Ascending aorta (tissue), 2 donors: Measurements from ENCODE around the gene CSTF2. TPM values are rescaled to one million over a fixed set of nuclear protein-coding genes. Genes with fewer than 3 reads are reported as not detected.
A peak's percentile ranks its signal among the peaks of the same experiment; 100 is the strongest.
"Not testable (repeated sequence)": the region's sequence is repeated elsewhere in the genome, so short reads cannot be mapped to it uniquely, and the experiment has no call there.

ENCODE experiments used
- DNase-seq, 2 donors: peaks; one replicate each; pipeline ENCODE4 v3.0.0-alpha.2; 2019; ENCODE audit warnings: low spot score in 2 of 2
- H3K27ac ChIP-seq, 2 donors: fragments of 200-600 bp; sonication (generic); one replicate each; pipeline ENCODE4 v1.5.1; 2016 to 2017; ENCODE audit warnings: mild to moderate bottlenecking in 1 of 2
- H3K27me3 ChIP-seq: fragments of 200-600 bp; sonication (generic); one replicate; pipeline ENCODE4 v1.5.1; 2017
- H3K36me3 ChIP-seq, 2 donors: fragments of 200-600 bp; sonication (generic); one replicate each; pipeline ENCODE4 v1.5.1; 2016
- H3K4me1 ChIP-seq, 2 donors: fragments of 200-600 bp; sonication (generic); one replicate each; pipeline ENCODE4 v1.5.1; 2016 to 2017; ENCODE audit warnings: mild to moderate bottlenecking in 1 of 2
- H3K4me3 ChIP-seq, 2 donors: fragments of 200-600 bp; sonication (generic); one replicate each; pipeline ENCODE4 v1.5.1; 2016 to 2017; ENCODE audit warnings: mild to moderate bottlenecking in 1 of 2
- H3K9me3 ChIP-seq, 2 donors: fragments of 200-600 bp; sonication (generic); one replicate each; pipeline ENCODE4 v1.5.1; 2016
- intact Hi-C: fragments of 100-400 bp; cut with DNase I; formaldehyde crosslinking; loops from one replicate; pipeline ENCODE4 v1.15.1; 2023
- total RNA-seq: library from RNA; depleted of rRNA; stranded (reverse); fragments of >200 nt; gene quantifications from one replicate; pipeline ENCODE4 v1.1.0, GENCODE V29; 2016
- TF ChIP-seq, protein P1 (sequence below), 3 experiments: fragments of 200-600 bp in 2 of 3; fragments of 450-650 bp in 1 of 3; sonication (generic) in 2 of 3; IDR thresholded peaks; one replicate each; pipeline ENCODE4 v1.5.1; 2016 to 2019; ENCODE audit warnings: antibody characterized with exemption in 3 of 3, mild to moderate bottlenecking in 1 of 3, moderate library complexity in 1 of 3

Gene CSTF2, protein sequence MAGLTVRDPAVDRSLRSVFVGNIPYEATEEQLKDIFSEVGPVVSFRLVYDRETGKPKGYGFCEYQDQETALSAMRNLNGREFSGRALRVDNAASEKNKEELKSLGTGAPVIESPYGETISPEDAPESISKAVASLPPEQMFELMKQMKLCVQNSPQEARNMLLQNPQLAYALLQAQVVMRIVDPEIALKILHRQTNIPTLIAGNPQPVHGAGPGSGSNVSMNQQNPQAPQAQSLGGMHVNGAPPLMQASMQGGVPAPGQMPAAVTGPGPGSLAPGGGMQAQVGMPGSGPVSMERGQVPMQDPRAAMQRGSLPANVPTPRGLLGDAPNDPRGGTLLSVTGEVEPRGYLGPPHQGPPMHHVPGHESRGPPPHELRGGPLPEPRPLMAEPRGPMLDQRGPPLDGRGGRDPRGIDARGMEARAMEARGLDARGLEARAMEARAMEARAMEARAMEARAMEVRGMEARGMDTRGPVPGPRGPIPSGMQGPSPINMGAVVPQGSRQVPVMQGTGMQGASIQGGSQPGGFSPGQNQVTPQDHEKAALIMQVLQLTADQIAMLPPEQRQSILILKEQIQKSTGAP
- 1.1 TPM for total RNA-seq

DNA sequence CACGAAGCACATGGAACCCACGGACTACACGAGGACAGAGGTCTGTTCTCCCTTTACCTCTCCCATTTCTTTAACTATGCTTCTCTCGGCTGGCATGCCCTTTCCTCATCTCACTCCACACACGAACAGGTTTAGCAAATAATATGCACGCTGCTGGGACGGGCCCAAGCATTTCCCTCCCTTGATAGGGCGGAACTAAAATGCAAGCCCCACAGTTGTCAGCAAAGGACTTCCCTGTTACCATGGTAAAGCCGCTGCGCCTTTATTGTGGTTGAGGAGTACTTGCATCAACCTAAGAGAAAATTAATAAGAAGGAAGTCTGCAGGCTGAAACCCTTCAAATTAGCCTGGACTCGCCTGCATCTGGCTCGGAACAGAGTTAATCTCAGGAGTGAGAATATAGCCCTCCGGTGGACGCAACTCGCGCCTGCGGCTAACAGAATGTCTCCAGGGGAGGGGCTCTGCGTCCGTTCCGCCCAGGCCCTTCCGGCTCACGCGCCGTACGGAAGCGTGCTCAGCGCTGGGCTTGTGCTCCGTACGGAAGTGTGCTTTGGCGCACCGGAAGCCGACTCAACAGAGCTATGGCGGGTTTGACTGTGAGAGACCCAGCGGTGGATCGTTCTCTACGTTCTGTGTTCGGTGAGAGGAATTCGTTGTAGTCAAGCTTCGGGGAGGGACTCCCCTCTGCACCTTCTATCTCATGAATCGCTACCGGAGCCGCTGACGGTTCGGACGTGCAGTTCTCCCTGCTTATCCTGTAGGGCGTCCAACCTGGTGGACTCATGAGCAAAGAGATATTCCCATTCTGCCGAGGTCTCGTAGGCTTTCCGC, at the start of gene CSTF2:
TSS of gene CSTF2 (plus strand) at position 555 of the 830 bp plus-strand sequence. CDS start at position 581, 26 bp downstream.
- no peaks in the 10 kb centered on the region for H3K4me1 ChIP-seq
- DNase-seq, result peak in 1 of 2 donors; percentile 87
- peak within 1 kb of the TSS in 1 of 2 donors; percentile 42 for H3K27ac ChIP-seq
- no peaks in the 10 kb centered on the region for H3K27me3 ChIP-seq
- intact Hi-C loops, result no loop called here
- H3K9me3 ChIP-seq, result no peaks in the 10 kb centered on the region
- H3K36me3 ChIP-seq, result peaks cover 0 to 12% of the 10 kb centered on the region in 2 donors
- peak within 1 kb of the TSS; percentile 57 to 61 for H3K4me3 ChIP-seq
- TF ChIP-seq, protein P1, sequence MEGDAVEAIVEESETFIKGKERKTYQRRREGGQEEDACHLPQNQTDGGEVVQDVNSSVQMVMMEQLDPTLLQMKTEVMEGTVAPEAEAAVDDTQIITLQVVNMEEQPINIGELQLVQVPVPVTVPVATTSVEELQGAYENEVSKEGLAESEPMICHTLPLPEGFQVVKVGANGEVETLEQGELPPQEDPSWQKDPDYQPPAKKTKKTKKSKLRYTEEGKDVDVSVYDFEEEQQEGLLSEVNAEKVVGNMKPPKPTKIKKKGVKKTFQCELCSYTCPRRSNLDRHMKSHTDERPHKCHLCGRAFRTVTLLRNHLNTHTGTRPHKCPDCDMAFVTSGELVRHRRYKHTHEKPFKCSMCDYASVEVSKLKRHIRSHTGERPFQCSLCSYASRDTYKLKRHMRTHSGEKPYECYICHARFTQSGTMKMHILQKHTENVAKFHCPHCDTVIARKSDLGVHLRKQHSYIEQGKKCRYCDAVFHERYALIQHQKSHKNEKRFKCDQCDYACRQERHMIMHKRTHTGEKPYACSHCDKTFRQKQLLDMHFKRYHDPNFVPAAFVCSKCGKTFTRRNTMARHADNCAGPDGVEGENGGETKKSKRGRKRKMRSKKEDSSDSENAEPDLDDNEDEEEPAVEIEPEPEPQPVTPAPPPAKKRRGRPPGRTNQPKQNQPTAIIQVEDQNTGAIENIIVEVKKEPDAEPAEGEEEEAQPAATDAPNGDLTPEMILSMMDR (IDR thresholded peaks at IDR 0.05), result no peak

DNA sequence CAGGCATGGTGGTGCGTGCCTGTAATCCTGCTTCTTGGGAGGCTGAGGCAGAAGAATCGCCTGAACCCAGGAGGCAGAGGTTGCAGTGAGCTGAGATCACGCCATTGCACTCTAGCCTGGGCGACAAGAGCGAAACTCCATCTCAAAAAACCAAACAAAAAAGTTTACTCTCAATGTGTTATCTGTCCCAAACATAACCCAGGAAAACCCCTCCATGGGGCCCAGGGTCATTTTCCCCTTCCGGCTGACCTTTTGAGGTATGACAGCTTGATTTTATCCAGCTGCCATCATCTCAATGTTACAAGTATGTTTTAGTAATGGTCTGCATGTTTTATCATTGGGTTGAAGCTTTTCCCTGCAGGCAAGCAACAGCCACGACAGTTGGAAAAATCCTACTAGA, 23.8 kb upstream of the CSTF2 start:
- DNase-seq, H3K27me3 ChIP-seq: not testable (repeated sequence)

DNA sequence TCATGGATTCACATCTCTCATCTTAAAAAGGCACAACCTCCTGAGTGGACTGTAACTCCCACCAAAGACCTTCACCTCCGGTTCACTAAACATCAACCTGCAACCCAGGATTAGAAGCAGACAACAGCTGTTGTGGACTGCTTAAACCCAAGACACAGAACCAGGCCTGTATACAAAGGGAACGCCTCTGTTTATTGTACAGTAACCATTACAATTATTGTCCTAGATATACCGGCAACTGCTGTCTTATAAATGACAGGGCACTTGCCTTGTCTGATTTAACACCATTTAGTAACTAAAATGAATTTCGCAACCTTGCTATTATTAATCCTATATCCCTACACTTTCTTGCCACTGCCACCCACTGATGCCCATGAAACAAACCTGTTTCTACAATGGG, 22.8 kb upstream of the CSTF2 start:
- intact Hi-C loops, result no loop called here
- no peak for DNase-seq
- no peaks in the 10 kb centered on the region for H3K27me3 ChIP-seq
- no peaks in the 10 kb centered on the region for H3K36me3 ChIP-seq
- no peaks in the 10 kb centered on the region for H3K9me3 ChIP-seq
- TF ChIP-seq, protein P1 (IDR thresholded peaks at IDR 0.05), result no peak
- no peaks in the 10 kb centered on the region for H3K4me1 ChIP-seq
- H3K4me3 ChIP-seq, result no peak overlapping the region
- no peak overlapping the region for H3K27ac ChIP-seq

More for the DNA sequence above, 23.8 kb upstream of the CSTF2 start:
- H3K9me3 ChIP-seq, H3K4me1 ChIP-seq, intact Hi-C loops, H3K27ac ChIP-seq, H3K4me3 ChIP-seq, H3K36me3 ChIP-seq: not testable (repeated sequence)

DNA sequence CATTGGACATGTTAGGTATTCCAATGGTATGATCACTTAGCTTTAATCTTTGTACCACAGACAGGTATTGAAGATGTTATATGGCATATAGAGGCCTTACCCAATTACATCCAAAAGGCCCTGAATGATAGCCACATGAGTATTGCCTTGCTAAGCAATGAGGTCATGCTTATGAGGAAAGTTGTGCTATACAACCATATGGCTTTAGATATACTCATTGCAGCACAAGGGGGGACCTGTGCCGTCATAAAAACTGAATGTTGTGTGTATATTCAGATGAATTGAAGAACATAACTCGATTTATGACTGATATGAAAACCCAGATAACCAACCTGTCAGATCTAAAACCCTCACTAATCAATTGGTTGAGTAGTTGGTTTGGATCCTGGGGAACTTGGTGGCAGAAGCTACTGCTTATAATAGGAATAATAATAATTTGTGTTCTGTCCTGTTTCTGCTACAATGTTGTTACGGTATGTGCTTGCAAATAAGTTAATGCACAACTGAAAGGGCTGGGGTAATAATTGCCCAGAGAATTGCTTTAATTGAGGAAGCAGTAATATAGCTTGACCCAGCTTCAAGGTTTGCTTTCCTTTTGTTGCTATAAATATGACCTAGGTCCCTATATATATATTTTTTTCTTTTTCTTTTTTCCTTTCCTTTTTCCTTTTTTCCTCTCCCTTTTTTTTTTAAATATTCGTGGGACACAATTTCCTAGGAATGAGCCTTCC, 21.5 kb upstream of the CSTF2 start:
- no peak for DNase-seq
- no peaks in the 10 kb centered on the region for H3K36me3 ChIP-seq
- H3K27me3 ChIP-seq, result no peaks in the 10 kb centered on the region
- no peaks in the 10 kb centered on the region for H3K4me1 ChIP-seq
- H3K4me3 ChIP-seq, result no peak overlapping the region
- no peak overlapping the region for H3K27ac ChIP-seq
- intact Hi-C loops, result no loop called here
- TF ChIP-seq, protein P1 (IDR thresholded peaks at IDR 0.05), result no peak
- H3K9me3 ChIP-seq, result no peaks in the 10 kb centered on the region

DNA sequence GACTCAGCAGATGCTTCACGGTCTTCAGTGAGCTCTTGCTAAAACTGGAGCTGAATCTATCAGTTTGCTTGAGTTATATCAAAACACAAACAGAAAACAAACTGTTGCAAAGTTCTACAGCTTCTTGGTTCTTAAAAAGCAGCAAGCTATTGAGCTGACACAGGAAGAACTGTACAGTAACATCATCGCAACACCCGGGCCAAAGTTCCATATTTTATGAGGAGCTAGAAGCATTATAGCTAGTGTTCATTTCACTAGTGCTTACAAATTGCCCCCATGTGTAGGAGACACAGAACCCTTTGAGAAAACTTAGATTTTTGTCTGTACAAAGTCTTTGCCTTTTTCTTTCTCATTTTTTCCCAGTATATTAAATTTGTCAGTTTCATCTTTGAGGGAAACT, 17.3 kb upstream of the CSTF2 start:
- Histone ChIP-seq H3K27ac (no peak overlapping the region), H3K27me3 (no peaks in the 10 kb centered on the region), H3K4me3 (no peak overlapping the region), H3K4me1 (no peaks in the 10 kb centered on the region), H3K36me3 (no peaks in the 10 kb centered on the region), H3K9me3 (peaks cover 0 to 10% of the 10 kb centered on the region in 2 donors)
- no peak for DNase-seq
- intact Hi-C loops, result no loop called here
- TF ChIP-seq, protein P1 (IDR thresholded peaks at IDR 0.05), result no peak
